Measurements from ENCODE around the gene DNAJA3.

DNAJA3 gene

GRCh38 chr16:4443271-4443670, 17.6 kb downstream of the DNAJA3 start:
- Histone ChIP-seq H3K4me3 (ENCODE audit: severe bottlenecking) (no peak overlapping the region), H3K36me3 (ENCODE audit: low read depth) (peaks cover 89% of the 10 kb centered on the region), H3K27me3 (ENCODE audit: insufficient read depth, poor library complexity, severe bottlenecking) (no peaks in the 10 kb centered on the region), H3K4me1 (ENCODE audit: insufficient read depth, poor library complexity, severe bottlenecking) (no peaks in the 10 kb centered on the region), H3K27ac (ENCODE audit: poor library complexity, severe bottlenecking) (no peak overlapping the region), H3K9me3 (ENCODE audit: severe bottlenecking) (no peaks in the 10 kb centered on the region)
- ATAC-seq (ENCODE audit: low read depth) (no peak), DNase-seq (ENCODE audit: low spot score) (no peak)
- no peak for TF ChIP-seq CTCF (IDR thresholded peaks at IDR 0.05; ENCODE audit: poor library complexity, severe bottlenecking)

- DNase-seq (ENCODE audit: low spot score), result no peak
- H3K4me3 ChIP-seq (ENCODE audit: severe bottlenecking), result no peak overlapping the region
- no peak for TF ChIP-seq CTCF (IDR thresholded peaks at IDR 0.05; ENCODE audit: poor library complexity, severe bottlenecking)
- H3K36me3 ChIP-seq (ENCODE audit: low read depth), result peaks cover 89% of the 10 kb centered on the region
- H3K9me3 ChIP-seq (ENCODE audit: severe bottlenecking), result no peaks in the 10 kb centered on the region
- H3K27ac ChIP-seq (ENCODE audit: poor library complexity, severe bottlenecking), result no peak overlapping the region
- H3K27me3 ChIP-seq (ENCODE audit: insufficient read depth, poor library complexity, severe bottlenecking), result no peaks in the 10 kb centered on the region
- ATAC-seq (ENCODE audit: low read depth), result no peak
- H3K4me1 ChIP-seq (ENCODE audit: insufficient read depth, poor library complexity, severe bottlenecking), result no peaks in the 10 kb centered on the region
Observed at GRCh38 chr16:4443986-4444385, 18.3 kb downstream of the DNAJA3 start.

GRCh38 chr16:4450430-4450829, 24.8 kb downstream of the DNAJA3 start:
- peaks cover 81% of the 10 kb centered on the region for H3K36me3 ChIP-seq (ENCODE audit: low read depth)
- no peak for ATAC-seq (ENCODE audit: low read depth)

GRCh38 chr16:4450931-4451519, 25.4 kb downstream of the DNAJA3 start:
- DNase-seq (ENCODE audit: low spot score) (no peak), ATAC-seq (ENCODE audit: low read depth) (no peak)
- no peak for TF ChIP-seq CTCF (IDR thresholded peaks at IDR 0.05; ENCODE audit: poor library complexity, severe bottlenecking)
- Histone ChIP-seq H3K9me3 (ENCODE audit: severe bottlenecking) (no peaks in the 10 kb centered on the region), H3K36me3 (ENCODE audit: low read depth) (peaks cover 82% of the 10 kb centered on the region), H3K27ac (ENCODE audit: poor library complexity, severe bottlenecking) (no peak overlapping the region), H3K4me3 (ENCODE audit: severe bottlenecking) (no peak overlapping the region), H3K4me1 (ENCODE audit: insufficient read depth, poor library complexity, severe bottlenecking) (no peaks in the 10 kb centered on the region), H3K27me3 (ENCODE audit: insufficient read depth, poor library complexity, severe bottlenecking) (no peaks in the 10 kb centered on the region)

More at GRCh38 chr16:4450430-4450829, 24.8 kb downstream of the DNAJA3 start:
- no peak for TF ChIP-seq CTCF (IDR thresholded peaks at IDR 0.05; ENCODE audit: poor library complexity, severe bottlenecking)
- no peak for DNase-seq (ENCODE audit: low spot score)
- Histone ChIP-seq H3K27me3 (ENCODE audit: insufficient read depth, poor library complexity, severe bottlenecking) (no peaks in the 10 kb centered on the region), H3K4me1 (ENCODE audit: insufficient read depth, poor library complexity, severe bottlenecking) (no peaks in the 10 kb centered on the region), H3K4me3 (ENCODE audit: severe bottlenecking) (no peak overlapping the region), H3K27ac (ENCODE audit: poor library complexity, severe bottlenecking) (no peak overlapping the region), H3K9me3 (ENCODE audit: severe bottlenecking) (no peaks in the 10 kb centered on the region)

- no peaks in the 10 kb centered on the region for H3K4me1 ChIP-seq (ENCODE audit: insufficient read depth, poor library complexity, severe bottlenecking)
- ATAC-seq (ENCODE audit: low read depth) (no peak), DNase-seq (ENCODE audit: low spot score) (no peak)
- H3K36me3 ChIP-seq (ENCODE audit: low read depth), result peaks cover 84% of the 10 kb centered on the region
- TF ChIP-seq CTCF (IDR thresholded peaks at IDR 0.05; ENCODE audit: poor library complexity, severe bottlenecking), result no peak
- no peak overlapping the region for H3K4me3 ChIP-seq (ENCODE audit: severe bottlenecking)
- H3K27ac ChIP-seq (ENCODE audit: poor library complexity, severe bottlenecking), result no peak overlapping the region
- H3K9me3 ChIP-seq (ENCODE audit: severe bottlenecking), result no peaks in the 10 kb centered on the region
- H3K27me3 ChIP-seq (ENCODE audit: insufficient read depth, poor library complexity, severe bottlenecking), result no peaks in the 10 kb centered on the region
Observed at GRCh38 chr16:4452674-4453073, 27.0 kb downstream of the DNAJA3 start.
